Activated effector memory CD4-positive, alpha-beta T cell treated with anti-CD3 and anti-CD28 coated beads, Interleukin-2, amount 50 U/mL, for 16 hours (primary cell): Measurements from ENCODE around the gene MTPN.

Experiments used
- DNase-seq: peaks from one replicate; pipeline ENCODE4 v3.0.0-alpha.2; 2020

The MTPN gene

DNA sequence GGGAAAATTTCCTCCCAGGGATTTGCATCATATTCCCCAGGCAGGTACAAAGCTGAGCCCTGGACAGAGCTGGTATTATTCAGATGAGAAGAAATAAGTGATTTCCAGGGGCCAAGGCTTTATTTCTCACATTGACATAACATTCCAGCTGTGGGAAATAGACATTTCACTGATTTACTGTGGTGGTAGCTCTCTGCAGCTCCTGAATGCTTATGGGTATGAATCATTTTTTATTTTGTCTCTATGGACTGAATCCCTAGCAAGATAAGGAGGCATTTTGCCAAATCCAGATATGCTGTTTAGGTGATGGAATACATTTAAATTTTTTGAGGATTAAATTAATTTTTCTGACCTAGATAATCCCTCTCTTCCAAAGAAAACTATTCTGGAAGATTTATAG lies 97.9 kb downstream of the MTPN start:
- DNase-seq = no peak

- DNase-seq = no peak
Measured at GRCh38 chr7:135878284-135878683, 98.9 kb downstream of the MTPN start.

GRCh38 chr7:135877805-135878204 lies 99.4 kb downstream of the MTPN start:
- no peak for DNase-seq
